ENCODE data around the gene ZNF821.
"Not testable (repeated sequence)": the region's sequence is repeated elsewhere in the genome, so short reads cannot be mapped to it uniquely, and the experiment has no call there.

Gene ZNF821

DNA sequence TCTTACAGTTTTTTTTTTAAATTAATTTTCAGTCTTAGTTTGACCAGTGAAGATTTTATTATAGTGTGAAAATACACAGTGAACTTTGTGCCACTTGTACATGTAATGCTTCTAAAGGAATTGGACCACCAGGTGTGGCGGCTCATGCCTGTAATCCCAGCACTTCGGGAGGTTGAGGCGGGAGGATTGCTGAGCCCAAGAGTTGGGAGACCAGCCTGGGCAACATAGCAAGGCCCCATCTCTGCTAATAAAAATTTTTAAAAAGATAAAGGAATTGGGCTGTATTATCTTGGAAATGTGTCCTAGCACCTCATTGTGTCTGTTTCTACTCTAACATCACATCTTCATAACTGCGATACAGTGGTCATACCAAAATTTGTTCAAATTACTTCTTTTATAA is 15.2 kb upstream of the ZNF821 start:
- DNase-seq = no peak

DNA sequence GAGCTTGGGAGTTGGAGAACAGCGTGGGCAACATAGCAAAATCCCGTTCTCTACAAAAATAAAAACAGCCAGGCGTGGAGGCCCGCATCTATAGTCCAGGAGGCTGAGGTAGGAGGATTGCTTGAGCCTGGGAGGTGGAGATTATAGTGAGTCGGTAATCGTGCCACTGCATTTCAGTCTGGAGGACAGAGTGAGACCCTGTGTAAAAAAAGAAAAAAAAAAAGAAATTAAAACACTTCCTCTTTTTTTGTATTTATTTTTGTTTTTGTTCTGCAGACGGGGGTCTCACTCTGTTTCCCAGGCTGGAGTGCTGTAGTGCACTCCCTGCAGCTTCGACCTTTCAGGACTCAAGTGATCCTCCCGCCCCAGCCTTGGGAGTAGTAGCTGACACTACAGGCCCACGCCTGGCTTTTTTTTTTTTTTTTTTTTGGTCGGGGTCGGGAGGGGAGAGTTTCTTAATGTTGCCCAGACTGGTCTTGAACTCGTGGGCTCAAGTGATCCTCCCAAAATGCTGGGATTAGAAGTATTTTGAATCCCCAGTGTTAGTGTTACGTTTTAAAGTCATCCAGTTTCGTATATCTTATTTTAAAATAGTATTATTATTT is 12.9 kb upstream of the ZNF821 start:
- no peak for DNase-seq

DNA sequence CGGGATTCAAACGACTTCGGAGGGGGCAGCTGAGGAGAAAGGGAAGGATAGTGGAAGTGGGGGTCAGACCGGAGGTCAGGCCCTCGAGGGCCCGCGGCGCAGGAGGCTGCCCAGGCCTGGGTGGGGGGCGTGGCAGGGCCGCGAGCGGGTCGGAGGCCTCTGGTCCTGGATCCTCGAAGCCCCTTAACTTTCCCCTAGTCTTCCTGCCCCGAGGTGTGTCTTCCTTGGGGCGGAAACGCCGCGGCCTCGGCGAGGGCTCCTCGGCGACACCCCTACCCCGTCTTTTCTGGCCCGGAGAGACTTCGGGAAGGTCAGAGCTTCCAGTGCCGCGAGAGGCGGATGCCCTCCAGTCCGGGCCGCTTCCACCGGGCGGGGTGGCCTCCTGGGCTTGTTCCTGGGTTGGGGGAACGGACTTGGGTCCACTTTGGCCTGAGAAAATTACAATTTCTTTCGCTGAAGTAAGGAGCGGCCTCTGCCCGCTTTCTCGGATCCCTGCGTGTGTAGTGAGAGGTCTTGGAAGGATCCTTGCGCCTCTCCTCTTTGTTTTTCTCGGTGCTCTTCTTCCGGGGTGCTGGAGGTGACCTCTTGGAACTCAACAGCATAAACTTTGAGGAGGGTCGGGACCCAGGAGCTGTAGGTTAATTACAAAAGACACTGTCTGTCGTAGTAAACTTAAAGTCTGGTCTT is 11.8 kb upstream of the ZNF821 start:
- DNase-seq = no peak

- DNase-seq = peak; percentile 87
Observed at GRCh38 chr16:71894921-71895678, 11.1 kb upstream of the ZNF821 start, which contains the start of gene IST1. Gene IST1, plus strand, starts transcription at chr16:71895531. Its CDS starts 20,110 bp downstream, at chr16:71915641.

GRCh38 chr16:71894229-71894920 is 10.4 kb upstream of the ZNF821 start:
- DNase-seq = no peak

DNA sequence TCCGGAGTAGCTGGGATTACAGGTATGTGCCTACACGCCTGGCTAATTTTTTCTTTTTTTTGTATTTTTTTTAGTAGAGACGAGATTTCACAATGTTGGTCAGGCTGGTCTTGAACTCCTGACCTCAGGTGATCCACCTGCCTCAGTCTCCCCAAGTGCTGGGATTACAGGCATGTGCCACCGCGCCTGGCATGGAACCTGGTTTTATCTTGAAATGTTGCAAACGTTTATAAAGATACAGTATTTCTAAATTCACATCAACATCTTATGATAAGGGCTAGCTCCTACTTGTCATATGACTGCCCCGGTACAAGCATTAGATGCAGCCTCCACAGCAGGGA is 9.9 kb upstream of the ZNF821 start:
- DNase-seq = no peak

DNA sequence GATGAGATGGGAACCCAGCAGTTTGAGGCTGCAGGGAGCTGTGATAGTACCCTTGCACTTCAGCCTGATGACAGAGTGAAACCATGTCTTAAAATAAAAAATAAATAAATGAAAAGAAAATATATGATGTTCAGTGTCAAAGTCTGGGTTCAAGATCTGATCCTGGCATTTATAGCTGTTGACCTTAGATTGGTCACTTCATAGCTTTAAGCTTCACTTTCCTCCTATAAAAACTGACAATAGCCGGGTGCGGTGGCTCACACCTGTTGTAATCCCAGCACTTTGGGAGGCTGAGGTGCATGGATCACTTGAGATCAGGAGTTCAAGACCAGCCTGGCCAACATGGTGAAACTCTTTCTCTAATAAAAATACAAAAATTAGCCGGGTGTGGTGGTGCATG is 5.2 kb upstream of the ZNF821 start:
- DNase-seq = no peak

DNA sequence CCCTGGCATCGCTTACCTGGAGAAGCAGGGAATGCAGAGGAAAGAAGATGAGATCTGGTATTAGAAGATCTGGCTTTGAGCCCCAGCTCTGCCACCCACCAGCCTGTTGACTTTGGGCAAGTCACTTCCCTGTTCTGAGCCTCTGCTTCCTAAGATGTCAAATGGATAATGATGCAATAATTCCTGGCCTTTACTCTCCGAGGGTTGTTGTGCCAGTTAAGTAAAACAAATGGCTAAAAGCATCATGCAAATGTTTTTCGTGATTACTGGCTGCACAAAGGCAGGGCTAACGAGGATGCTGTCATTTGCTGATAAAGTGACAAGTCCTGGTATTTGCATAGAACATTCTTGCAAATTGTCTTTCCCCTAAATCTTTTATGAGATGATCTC is 1.3 kb upstream of the ZNF821 start:
- no peak for DNase-seq

GRCh38 chr16:71883168-71883848 is 674 bp downstream of the ZNF821 start:
- no peak for DNase-seq

- peak; percentile 69 for DNase-seq
Observed at GRCh38 chr16:71882505-71883167, 1.3 kb downstream of the ZNF821 start.

- DNase-seq = no peak
Observed at GRCh38 chr16:71880176-71880575, 3.8 kb downstream of the ZNF821 start.

- DNase-seq = no peak
Observed at GRCh38 chr16:71878911-71879310, 5.1 kb downstream of the ZNF821 start.

DNA sequence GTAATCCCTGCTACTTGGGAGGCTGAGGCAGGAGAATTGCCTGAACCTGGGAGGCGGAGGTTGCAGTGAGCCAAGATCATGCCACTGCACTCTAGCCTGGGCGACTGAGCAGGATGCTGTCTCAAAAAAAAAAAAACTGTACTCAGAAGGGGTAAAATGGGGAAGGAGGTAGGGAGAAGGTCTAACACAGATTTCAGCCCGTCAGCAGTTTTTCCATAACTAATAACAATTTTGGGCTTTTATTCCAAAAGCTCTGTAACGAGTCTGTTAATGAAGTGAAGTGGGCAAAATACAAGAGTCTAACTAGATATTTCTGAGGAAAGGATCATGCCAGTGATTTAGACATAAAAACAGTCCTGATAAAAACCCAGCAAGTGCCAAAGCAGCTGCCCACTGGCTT is 10.8 kb downstream of the ZNF821 start:
- no peak for DNase-seq

DNA sequence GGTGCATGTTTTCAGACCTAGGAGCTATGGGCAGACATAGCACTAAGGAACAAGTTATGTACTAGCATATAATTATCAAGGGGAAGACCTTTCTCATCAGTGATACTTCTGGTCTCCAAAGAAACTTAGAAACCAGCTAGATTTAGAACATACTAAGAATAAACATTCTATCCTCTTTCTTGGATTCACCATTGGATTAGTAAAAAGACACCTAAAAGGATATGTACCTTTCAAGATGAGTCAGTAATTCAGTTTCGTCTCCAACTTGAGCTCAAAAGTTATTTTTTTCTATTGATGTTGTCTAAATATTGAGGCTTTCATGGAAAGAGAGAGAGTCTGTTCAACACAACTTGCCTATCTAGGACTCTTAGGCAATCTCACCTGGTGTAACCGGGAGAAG is 13.2 kb downstream of the ZNF821 start:
- DNase-seq = no peak

DNA sequence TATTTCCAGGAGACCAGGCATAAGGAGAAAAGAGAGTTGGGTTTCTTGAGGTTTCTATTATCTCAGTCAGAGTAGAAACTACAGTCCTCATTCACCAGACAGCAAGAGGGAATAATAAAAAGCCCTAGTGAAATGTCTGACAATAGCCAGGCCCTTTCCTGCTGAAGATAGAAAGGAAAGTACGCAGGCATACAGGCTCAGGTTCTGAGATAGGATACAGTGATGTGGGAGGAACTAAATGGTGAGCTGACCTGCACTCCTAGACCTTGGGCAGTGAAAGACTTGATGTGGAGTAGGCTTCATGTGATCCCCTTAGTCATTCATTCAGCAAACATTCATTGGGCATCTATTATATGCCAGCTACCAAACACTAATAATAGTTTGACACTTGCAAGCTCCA is 14.9 kb downstream of the ZNF821 start:
- no peak for DNase-seq

DNA sequence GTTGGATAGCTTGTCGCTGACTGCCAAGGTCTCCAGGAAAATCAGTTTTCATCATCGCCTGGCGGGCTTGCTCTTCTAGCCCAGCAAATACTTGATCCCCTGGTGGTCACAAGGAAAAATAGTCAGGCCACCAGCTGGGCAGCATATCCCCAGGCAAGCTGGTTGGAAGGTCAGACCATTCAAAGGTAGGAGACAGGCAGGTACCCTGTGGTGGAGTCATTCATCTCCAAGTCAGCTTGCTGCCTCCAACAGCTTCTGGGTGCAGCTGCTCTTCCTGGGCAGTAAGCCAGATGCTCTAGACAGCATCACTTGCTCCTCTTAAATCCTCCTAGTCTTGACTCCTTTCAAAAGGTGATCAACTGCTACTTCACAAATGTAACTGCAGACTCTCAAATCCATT is 16.0 kb downstream of the ZNF821 start:
- DNase-seq = peak; percentile 21

DNA sequence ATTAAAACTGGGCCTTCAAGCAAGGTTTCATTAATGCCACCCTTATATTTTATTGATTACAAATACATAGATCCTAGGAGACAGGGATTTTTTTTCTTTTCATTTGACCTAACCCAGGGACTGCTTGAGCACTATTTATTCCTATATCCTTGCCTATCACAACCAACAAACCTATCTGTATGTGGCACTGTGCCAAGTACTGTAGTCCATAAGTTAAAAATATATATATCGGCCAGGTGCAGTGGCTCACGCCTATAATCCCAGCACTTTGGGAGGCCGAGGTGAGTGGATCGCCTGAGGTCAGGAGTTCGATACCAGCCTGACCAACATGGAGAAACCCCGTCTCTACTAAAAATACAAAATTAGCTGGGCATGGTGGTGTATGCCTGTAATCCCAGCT is 16.8 kb downstream of the ZNF821 start:
- not testable (repeated sequence) for DNase-seq

- no peak for DNase-seq
Observed at GRCh38 chr16:71865173-71865863, 18.7 kb downstream of the ZNF821 start.

GRCh38 chr16:71863995-71864394 is 20.0 kb downstream of the ZNF821 start:
- no peak for DNase-seq

DNA sequence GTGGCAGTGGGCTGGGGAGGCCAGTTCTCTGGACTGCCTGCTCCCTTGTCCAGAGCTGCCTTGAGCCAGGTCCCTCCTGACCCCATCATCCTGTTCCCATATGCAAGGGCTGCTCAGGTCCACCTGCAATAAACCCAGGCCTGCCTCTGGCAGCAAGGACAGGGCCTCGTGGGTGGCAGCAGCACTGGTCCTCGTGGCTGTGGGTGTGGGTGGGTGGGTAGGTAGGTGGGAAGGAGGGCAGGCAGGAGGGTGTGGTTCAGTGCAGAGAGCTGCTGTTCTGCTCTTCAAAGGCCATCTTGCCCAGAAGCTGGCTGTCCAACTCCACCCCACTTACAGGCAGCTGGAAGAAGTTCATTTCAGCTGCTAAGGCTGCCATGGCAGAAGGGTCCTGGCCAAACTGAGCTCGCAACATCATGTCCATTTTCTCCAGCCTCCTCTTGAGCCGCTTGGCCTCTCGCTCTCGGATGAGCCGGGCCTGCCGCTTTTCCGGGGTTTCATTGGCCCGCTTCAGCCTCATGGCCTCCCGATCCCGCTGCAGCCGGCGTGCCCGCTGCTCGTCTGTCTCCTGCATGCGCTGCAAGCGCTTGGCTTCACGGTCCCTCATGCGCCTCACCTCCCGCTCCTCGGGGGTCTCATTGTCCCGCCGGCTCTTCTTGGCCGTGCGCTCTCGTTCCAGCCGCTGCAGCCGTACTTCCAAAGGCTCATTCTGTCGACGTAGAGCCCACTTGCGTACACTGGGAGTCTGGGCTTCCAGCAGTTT is 24.0 kb downstream of the ZNF821 start:
- DNase-seq = no peak
